RWPE1 (cell line): ENCODE results near the gene TMPRSS11F.

Source experiments
- CTCF ChIA-PET: fragments of 350-600 bp; sonication (Branson Sonifier 250); formaldehyde crosslinking; extraction: SDS; loops from one replicate; lab custom pipeline; 2021; lab: Yijun Ruan, JAX
- POLR2A ChIA-PET: fragments of 400-600 bp; formaldehyde crosslinking; extraction: SDS; loops from one replicate; lab custom pipeline; 2020; ENCODE audit warnings: antibody characterized with exemption; ENCODE audit not compliant: low non-redundant PET; lab: Yijun Ruan, JAX
- DNase-seq: peaks from one replicate; pipeline ENCODE4 v3.0.0; 2012; ENCODE audit warnings: low spot score
- H3K27ac ChIP-seq: fragments of 450-650 bp; 2 replicates; pipeline ENCODE4 v1.5.1; 2017
- CTCF ChIP-seq: fragments of 450-650 bp; conservative IDR thresholded peaks from 2 replicates; pipeline ENCODE4 v1.5.1; 2017; ENCODE audit warnings: low read depth, mild to moderate bottlenecking

Gene TMPRSS11F

DNA sequence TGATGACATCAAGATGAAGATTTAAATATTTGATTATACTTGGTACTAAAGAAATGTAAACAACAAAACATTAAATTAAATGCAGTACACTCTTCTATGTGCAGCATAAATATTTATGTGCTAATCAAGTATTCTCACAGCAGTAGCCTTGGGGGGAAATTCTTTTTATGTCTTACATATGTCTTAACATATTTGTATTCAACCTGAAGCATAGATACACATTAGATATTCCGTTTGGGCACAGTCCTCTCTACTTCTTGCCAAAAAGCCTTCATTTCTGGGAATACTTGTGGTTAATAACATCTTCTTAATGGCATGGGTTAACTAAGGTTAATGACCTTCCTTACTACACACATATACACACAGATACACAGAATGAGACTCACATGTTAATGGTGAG lies 19.8 kb downstream of the TMPRSS11F start:
- CTCF ChIA-PET, result no interaction called here
- POLR2A ChIA-PET, result no interaction called here
- no peak for DNase-seq
- H3K27ac ChIP-seq, result no peak overlapping the region
- no peak for TF ChIP-seq CTCF

DNA sequence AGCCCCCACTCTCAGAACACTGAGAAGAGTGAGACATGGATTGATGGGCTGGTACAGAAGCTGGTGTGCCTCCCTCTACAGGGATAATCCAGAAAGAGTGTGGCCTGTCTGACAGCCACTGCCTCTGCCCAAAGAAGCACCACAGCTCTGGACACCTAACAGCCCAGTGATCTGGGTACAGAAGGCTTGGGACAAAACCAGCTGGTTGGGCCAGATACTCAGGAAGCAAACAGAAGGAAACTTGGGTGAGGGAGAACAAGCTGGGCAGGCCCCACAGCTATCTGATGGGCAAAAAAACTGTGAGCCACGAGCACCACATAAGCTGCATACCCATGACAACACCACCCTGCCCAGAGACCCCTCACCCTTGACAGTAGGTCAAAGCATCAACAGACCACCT lies 46.9 kb downstream of the TMPRSS11F start:
- no peak for DNase-seq
- H3K27ac ChIP-seq, result no peak overlapping the region
- ChIA-PET CTCF (no interaction called here), POLR2A (no interaction called here)
- no peak for TF ChIP-seq CTCF

DNA sequence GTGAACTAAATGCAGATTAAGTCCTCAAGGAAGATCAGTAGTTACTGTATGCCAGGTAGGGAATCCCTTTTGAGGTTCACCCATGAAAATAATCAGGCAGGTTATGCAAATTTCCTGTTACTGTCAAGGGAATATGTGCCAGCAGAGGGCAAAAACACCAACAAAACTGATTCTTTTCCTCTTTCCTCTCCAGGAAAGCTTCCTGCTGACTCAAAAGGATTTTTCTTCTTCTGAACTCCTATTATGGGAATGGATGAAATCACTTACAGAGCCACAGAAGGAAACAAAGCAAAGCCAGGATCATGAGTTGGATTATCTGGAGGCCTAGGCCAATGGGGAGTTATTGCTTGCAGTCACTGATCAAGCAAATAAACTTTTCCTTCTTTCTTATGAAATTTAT lies 49.7 kb downstream of the TMPRSS11F start:
- DNase-seq, result peak; percentile 13
- ChIA-PET CTCF (interaction anchor here (0.7 to 1.2 kb wide), 4 partner anchors 86 to 128 kb away, joined by 3 to 5 read pairs (median 4); no protein-coding TSS in a partner anchor), POLR2A (no interaction called here)
- no peak overlapping the region for H3K27ac ChIP-seq
- no peak for TF ChIP-seq CTCF

DNA sequence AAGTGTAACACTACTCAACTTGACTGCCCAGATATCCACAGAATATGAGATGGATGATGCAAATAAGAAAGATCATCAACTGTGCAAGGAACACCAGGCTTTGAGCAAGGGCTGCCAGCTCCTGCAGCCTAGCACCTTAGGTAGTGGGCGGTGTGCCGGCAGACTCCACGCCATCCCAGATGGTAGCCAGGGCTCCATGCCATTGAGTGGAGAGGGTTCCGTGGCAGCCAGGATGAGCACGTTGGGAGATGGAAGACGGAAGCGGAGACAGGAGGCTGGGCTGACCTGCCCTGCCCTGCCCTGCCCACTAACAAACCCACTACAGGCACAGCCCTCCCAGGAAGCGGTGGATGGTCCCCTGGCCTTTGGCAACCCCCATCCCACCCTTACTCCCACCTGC lies 51.9 kb downstream of the TMPRSS11F start:
- no peak for TF ChIP-seq CTCF
- CTCF ChIA-PET, result interaction anchor here (0.8 kb wide), 1 partner anchor 74 kb away, joined by 3 read pairs; no protein-coding TSS in a partner anchor
- H3K27ac ChIP-seq, result no peak overlapping the region
- no peak for DNase-seq
- POLR2A ChIA-PET, result no interaction called here

GRCh38 chr4:68077301-68077700 lies 52.4 kb downstream of the TMPRSS11F start:
- no peak for DNase-seq
- TF ChIP-seq CTCF, result no peak
- H3K27ac ChIP-seq, result no peak overlapping the region
- ChIA-PET CTCF (no interaction called here), POLR2A (no interaction called here)

GRCh38 chr4:68076194-68076593 lies 53.5 kb downstream of the TMPRSS11F start:
- TF ChIP-seq CTCF, result no peak
- ChIA-PET POLR2A (no interaction called here), CTCF (no interaction called here)
- DNase-seq, result no peak
- no peak overlapping the region for H3K27ac ChIP-seq

DNA sequence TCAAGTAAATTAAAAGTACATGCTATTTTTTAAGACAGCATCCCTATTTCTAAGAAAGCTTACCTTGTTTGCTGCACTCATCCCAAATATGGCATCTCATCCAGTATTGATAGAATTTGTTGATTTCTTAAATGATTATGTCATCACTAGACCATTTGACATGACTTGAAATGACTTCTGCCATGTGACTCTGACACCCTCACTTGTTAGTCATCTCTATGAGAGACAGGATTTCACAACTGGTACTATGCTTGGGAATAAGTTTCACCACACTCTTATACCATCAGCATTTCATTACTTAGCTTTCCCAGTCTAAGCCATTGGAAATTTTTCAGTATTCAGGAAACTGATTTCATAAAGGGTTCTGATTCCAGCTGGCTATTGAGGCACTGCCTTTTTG lies 55.3 kb downstream of the TMPRSS11F start:
- peak; percentile 49 for DNase-seq
- TF ChIP-seq CTCF, result no peak
- no peak overlapping the region for H3K27ac ChIP-seq
- CTCF ChIA-PET, result no interaction called here
- POLR2A ChIA-PET, result no interaction called here
